PC-9 (cell line): ENCODE data around the gene OR4F6.

ENCODE experiments used
- CTCF ChIP-seq: fragments of 200-600 bp; sonication (generic); conservative IDR thresholded peaks from 2 replicates; pipeline ENCODE4 v1.6.1; 2017; ENCODE audit warnings: mixed run types, antibody characterized with exemption, mild to moderate bottlenecking, moderate library complexity
- EZH2 ChIP-seq: fragments of 200-600 bp; sonication (generic); IDR thresholded peaks from 2 replicates; pipeline ENCODE4 v1.8.0; 2017; ENCODE audit warnings: antibody characterized with exemption, low read depth

DNA sequence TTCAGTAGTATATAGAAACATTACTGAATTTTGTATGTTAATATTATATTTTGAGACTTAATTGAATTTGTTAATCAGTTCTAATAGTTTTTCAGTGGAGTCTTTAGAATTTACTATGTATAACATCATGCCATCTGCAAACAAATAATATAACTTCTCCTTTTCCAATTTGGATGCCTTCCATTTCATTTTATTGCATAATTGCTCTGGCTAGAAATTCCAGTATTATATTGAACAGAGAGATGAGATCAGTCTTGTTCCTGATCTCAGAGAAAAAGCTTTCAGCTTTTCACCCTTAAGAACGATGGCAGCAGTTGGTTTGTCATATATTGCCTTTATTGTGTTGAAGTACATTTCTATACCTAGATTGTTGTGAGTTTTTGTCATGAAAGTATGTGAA, 49.0 kb downstream of the OR4F6 start:
- TF ChIP-seq CTCF (no peak), EZH2 (no peak)
